DND-41 (cell line): ENCODE measurements around the gene KRTAP3-1.

ENCODE experiments used
- CTCF ChIP-seq: IDR thresholded peaks from 2 replicates; pipeline ENCODE4 v1.5.1; 2012; ENCODE audit warnings: borderline replicate concordance, low read length, moderate library complexity, mild to moderate bottlenecking; ENCODE audit not compliant: poor library complexity, severe bottlenecking; ENCODE audit errors: extremely low read depth
- EZH2 ChIP-seq: IDR thresholded peaks from 3 replicates; pipeline ENCODE4 v1.6.1; 2012; ENCODE audit warnings: borderline replicate concordance, low read depth, mild to moderate bottlenecking, moderate library complexity, low read length, inconsistent platforms; ENCODE audit not compliant: severe bottlenecking

- TF ChIP-seq CTCF (no peak), EZH2 (no peak)
These were observed 28.3 kb downstream of the KRTAP3-1 start for GRCh38 chr17:40980596-40980995.
